Neural progenitor cell (in vitro differentiated cells): Measurements from ENCODE around the gene TGM4. TPM values are rescaled to one million over a fixed set of nuclear protein-coding genes. Genes with fewer than 3 reads are reported as not detected.
"Not testable (repeated sequence)": the region's sequence is repeated elsewhere in the genome, so short reads cannot be mapped to it uniquely, and the experiment has no call there.

Source experiments
- DNase-seq: peaks from one replicate; pipeline ENCODE4 v3.0.0-alpha.2; 2016; ENCODE audit warnings: low spot score
- H2AFZ ChIP-seq: fragments of 200-600 bp; sonication (generic); replicated peaks from 2 replicates; pipeline ENCODE4 v1.6.1; 2016; ENCODE audit warnings: antibody characterized with exemption
- H3F3A ChIP-seq: fragments of 200-600 bp; sonication (generic); 2 replicates; pipeline ENCODE4 v1.6.1; 2016; ENCODE audit warnings: antibody characterized with exemption, low read depth
- H3K27ac ChIP-seq: fragments of 200-600 bp; sonication (generic); 2 replicates; pipeline ENCODE4 v1.5.1; 2016; ENCODE audit warnings: mild to moderate bottlenecking
- H3K27me3 ChIP-seq: fragments of 200-600 bp; sonication (generic); 2 replicates; pipeline ENCODE4 v1.6.1; 2016; ENCODE audit warnings: mild to moderate bottlenecking, moderate library complexity
- H3K36me3 ChIP-seq: fragments of 200-600 bp; sonication (generic); 2 replicates; pipeline ENCODE4 v1.5.1; 2016
- H3K4me1 ChIP-seq: fragments of 200-600 bp; sonication (generic); 2 replicates; pipeline ENCODE4 v1.6.1; 2016; ENCODE audit warnings: mixed run types
- H3K4me2 ChIP-seq: fragments of 200-600 bp; sonication (generic); 2 replicates; pipeline ENCODE4 v1.6.1; 2016
- H3K4me3 ChIP-seq: fragments of 200-600 bp; sonication (generic); 2 replicates; pipeline ENCODE4 v1.5.1; 2016
- H3K79me2 ChIP-seq: fragments of 200-600 bp; sonication (generic); 2 replicates; pipeline ENCODE4 v1.6.1; 2016; ENCODE audit warnings: low read depth
- H3K9ac ChIP-seq: fragments of 200-600 bp; sonication (generic); 2 replicates; pipeline ENCODE4 v1.6.1; 2016
- H3K9me3 ChIP-seq: fragments of 200-600 bp; sonication (generic); 2 replicates; pipeline ENCODE4 v1.5.1; 2016; ENCODE audit warnings: low read depth
- H4K20me1 ChIP-seq: fragments of 200-600 bp; sonication (generic); 2 replicates; pipeline ENCODE4 v1.6.1; 2016; ENCODE audit warnings: low read depth
- H3K27ac Mint-ChIP-seq: 3 replicates; pipeline ENCODE4 v1.8.0; 2021; ENCODE audit warnings: mixed read lengths
- H3K27me3 Mint-ChIP-seq: 2 replicates; pipeline ENCODE4 v1.8.0; 2022; ENCODE audit warnings: low read depth, mild to moderate bottlenecking, inconsistent platforms, moderate library complexity, mixed read lengths; ENCODE audit not compliant: insufficient read depth
- H3K36me3 Mint-ChIP-seq: 3 replicates; pipeline ENCODE4 v1.8.0; 2021; ENCODE audit warnings: mixed read lengths
- H3K4me1 Mint-ChIP-seq: 3 replicates; pipeline ENCODE4 v1.8.0; 2021; ENCODE audit warnings: mixed read lengths
- H3K4me3 Mint-ChIP-seq: 3 replicates; pipeline ENCODE4 v1.8.0; 2021; ENCODE audit warnings: mild to moderate bottlenecking, moderate library complexity, mixed read lengths
- H3K9me3 Mint-ChIP-seq: 3 replicates; pipeline ENCODE4 v1.8.0; 2020; ENCODE audit warnings: mixed read lengths
- EZH2 ChIP-seq: fragments of 200-600 bp; sonication (generic); IDR thresholded peaks from 2 replicates; pipeline ENCODE4 v1.6.1; 2017; ENCODE audit warnings: antibody characterized with exemption, mild to moderate bottlenecking, moderate library complexity
- EZH2phosphoT487 ChIP-seq: fragments of 200-600 bp; sonication (generic); IDR thresholded peaks from 2 replicates; pipeline ENCODE4 v1.6.1; 2017; ENCODE audit warnings: antibody characterized with exemption
- total RNA-seq: library from RNA; depleted of rRNA; stranded (reverse); fragments of >200 nt; gene quantifications from 2 replicates; pipeline ENCODE4 v1.2.3, GENCODE V29; 2015; ENCODE audit warnings: low replicate concordance
- TF ChIP-seq, protein P1 (sequence below): fragments of 200-600 bp; sonication (generic); IDR thresholded peaks from 2 replicates; pipeline ENCODE4 v1.5.1; 2017; ENCODE audit warnings: antibody characterized with exemption, mild to moderate bottlenecking

Gene TGM4
- total RNA-seq, 1 donor from 2014 or later, result 0.04 TPM

DNA sequence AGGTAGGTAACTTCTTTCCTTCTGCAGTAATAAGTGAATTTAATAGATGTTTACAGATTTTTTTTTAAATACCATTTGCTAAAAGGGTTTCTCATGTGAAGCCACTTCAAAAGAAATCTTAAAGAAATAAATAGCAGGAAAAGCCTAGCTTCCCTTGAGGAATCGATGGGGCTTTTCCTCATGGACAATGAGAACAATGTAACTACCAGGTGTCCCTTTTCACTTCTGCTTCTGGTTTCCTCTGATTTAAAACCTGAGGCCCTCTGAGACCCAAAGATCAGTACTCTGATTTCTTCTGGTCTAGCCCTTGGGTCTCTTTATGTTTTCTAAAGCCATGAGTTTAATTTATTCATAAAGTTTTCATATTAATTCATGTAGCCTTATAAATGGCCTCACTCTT, 25.8 kb upstream of the TGM4 start:
- H3K4me3 ChIP-seq, result no peak overlapping the region
- no peaks in the 10 kb centered on the region for H4K20me1 ChIP-seq
- TF ChIP-seq EZH2 (no peak), EZH2phosphoT487 (no peak)
- TF ChIP-seq, protein P1, sequence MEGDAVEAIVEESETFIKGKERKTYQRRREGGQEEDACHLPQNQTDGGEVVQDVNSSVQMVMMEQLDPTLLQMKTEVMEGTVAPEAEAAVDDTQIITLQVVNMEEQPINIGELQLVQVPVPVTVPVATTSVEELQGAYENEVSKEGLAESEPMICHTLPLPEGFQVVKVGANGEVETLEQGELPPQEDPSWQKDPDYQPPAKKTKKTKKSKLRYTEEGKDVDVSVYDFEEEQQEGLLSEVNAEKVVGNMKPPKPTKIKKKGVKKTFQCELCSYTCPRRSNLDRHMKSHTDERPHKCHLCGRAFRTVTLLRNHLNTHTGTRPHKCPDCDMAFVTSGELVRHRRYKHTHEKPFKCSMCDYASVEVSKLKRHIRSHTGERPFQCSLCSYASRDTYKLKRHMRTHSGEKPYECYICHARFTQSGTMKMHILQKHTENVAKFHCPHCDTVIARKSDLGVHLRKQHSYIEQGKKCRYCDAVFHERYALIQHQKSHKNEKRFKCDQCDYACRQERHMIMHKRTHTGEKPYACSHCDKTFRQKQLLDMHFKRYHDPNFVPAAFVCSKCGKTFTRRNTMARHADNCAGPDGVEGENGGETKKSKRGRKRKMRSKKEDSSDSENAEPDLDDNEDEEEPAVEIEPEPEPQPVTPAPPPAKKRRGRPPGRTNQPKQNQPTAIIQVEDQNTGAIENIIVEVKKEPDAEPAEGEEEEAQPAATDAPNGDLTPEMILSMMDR, result no peak
- H3K79me2 ChIP-seq, result no peaks in the 10 kb centered on the region
- no peak for DNase-seq
- H3K4me2 ChIP-seq, result no peak overlapping the region
- Mint-ChIP-seq H3K36me3 (peaks cover 13% of the 10 kb centered on the region), H3K9me3 (no peaks in the 10 kb centered on the region), H3K4me1 (no peaks in the 10 kb centered on the region), H3K27ac (no peak overlapping the region), H3K4me3 (no peak overlapping the region), H3K27me3 (no peaks in the 10 kb centered on the region)
- H3K9ac ChIP-seq, result no peak overlapping the region
- peaks cover 30% of the 10 kb centered on the region for H3K36me3 ChIP-seq
- H3K27me3 ChIP-seq, result no peaks in the 10 kb centered on the region
- H3K4me1 ChIP-seq, result no peaks in the 10 kb centered on the region
- no peaks in the 10 kb centered on the region for H3K9me3 ChIP-seq
- no peak overlapping the region for H3K27ac ChIP-seq
- no peak overlapping the region for H2AFZ ChIP-seq
- no peaks in the 10 kb centered on the region for H3F3A ChIP-seq

DNA sequence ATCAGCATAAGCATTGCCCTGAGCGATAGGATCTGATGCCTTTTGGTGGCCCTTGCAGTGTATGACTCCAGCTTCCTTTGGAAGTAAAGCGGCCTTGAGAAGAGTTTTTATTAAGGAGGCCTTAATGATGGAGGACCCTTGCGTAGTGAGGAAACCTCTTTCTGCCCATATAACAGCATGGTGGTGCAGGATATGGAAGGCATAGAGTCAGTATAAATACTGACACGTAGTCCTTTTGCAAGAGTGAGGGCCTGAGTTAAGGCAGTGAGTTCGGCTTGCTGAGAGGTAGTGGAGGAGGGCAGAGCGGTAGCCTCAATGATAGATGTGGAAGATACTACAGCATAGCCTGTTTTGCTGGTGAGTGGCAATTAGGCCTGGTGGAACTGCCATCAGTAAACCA, 17.7 kb upstream of the TGM4 start:
- Histone ChIP-seq H3F3A (peaks cover 16% of the 10 kb centered on the region), H3K36me3 (peaks cover 22% of the 10 kb centered on the region)
- not testable (repeated sequence) for H3K9me3 ChIP-seq, H3K4me2 ChIP-seq, H3K4me3 ChIP-seq, DNase-seq, H3K36me3 Mint-ChIP-seq, H3K4me1 ChIP-seq, H3K27ac Mint-ChIP-seq, H4K20me1 ChIP-seq, H3K27me3 Mint-ChIP-seq, H3K27ac ChIP-seq, H3K9ac ChIP-seq, H3K4me1 Mint-ChIP-seq, H3K9me3 Mint-ChIP-seq, H3K27me3 ChIP-seq, H3K4me3 Mint-ChIP-seq, H2AFZ ChIP-seq, H3K79me2 ChIP-seq

DNA sequence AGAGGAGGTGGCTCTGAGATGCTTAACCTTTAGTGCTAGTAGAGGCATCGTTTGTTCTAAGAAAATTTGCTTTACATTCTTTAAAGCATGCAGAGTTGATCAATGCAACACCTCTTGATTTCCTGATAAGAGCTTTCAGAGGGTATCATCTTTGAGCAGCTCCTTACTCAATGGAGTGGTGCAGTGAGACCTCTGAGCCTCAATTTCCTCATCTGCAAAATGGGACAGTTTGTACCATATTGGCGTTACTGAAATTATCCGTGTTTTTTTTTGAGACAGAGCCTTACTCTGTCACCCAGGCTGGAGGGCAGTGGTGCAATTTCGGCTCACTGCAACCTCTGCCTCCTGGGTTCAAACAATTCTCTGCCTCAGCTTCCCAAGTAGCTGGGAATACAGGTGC, 14.3 kb upstream of the TGM4 start:
- peaks cover 11% of the 10 kb centered on the region for H3K36me3 Mint-ChIP-seq
- H3K9me3 Mint-ChIP-seq, result no peaks in the 10 kb centered on the region
- H3K4me3 Mint-ChIP-seq, result no peak overlapping the region
- no peak for DNase-seq
- H3K27me3 Mint-ChIP-seq, result peaks cover 7% of the 10 kb centered on the region
- H3K27ac Mint-ChIP-seq, result no peak overlapping the region
- no peaks in the 10 kb centered on the region for H3K27me3 ChIP-seq
- no peak overlapping the region for H3K9ac ChIP-seq
- H4K20me1 ChIP-seq, result no peaks in the 10 kb centered on the region
- no peak overlapping the region for H3K4me2 ChIP-seq
- H3K4me1 Mint-ChIP-seq, result peaks cover 10% of the 10 kb centered on the region
- TF ChIP-seq, protein P1, result no peak
- no peak for TF ChIP-seq EZH2phosphoT487
- TF ChIP-seq EZH2, result no peak
- H3K27ac ChIP-seq, result no peak overlapping the region
- H3K4me1 ChIP-seq, result peaks cover 7% of the 10 kb centered on the region
- H3K9me3 ChIP-seq, result no peaks in the 10 kb centered on the region
- peaks cover 9% of the 10 kb centered on the region for H3K79me2 ChIP-seq
- no peak overlapping the region for H3K4me3 ChIP-seq
- H3F3A ChIP-seq, result peaks cover 21% of the 10 kb centered on the region
- H3K36me3 ChIP-seq, result no peaks in the 10 kb centered on the region
- no peak overlapping the region for H2AFZ ChIP-seq

DNA sequence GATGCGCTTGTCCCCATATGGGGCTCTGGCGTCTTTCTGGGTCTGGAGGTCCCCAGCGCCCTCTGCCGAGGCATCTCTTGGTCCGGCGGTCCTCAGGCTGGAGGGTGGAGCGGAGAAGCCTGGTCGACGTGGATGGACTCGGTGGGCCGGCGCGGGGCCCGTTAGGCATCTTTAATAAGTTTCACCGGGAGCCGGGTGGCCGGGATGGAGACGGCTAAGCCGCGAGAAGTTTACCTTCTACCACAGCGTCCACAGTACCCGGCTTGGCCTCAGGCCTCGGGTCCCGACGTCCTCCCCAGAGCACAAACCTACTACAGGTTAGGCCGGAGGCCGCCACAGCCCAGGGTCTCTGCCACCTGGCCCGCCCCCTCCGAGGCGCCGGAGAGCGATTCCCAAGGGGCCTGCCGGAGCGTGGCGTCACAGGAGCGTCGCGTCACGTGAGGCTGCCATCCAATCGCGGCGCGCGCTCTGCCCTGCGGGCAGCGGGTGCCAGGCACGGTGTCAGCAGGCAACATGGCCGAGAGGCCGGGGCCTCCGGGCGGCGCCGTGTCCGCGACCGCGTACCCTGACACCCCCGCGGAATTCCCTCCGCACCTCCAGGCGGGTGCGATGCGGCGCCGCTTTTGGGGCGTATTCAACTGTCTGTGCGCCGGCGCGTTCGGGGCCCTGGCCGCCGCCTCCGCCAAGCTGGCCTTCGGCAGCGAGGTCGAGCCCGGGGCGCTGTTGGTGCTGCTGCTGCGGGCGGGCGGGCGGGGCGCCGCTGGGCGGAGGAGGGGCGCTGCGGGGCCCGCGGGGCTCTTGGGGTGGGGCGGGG, 12.8 kb upstream of the TGM4 start, which contains the start of gene TMEM42:
TMEM42 (plus strand) TSS at position 501 of the 814 bp plus-strand sequence; CDS start at position 514, 13 bp downstream.
- H3K36me3 Mint-ChIP-seq, result peaks cover 18% of the 10 kb centered on the region
- H3K27me3 Mint-ChIP-seq, result peaks cover 7% of the 10 kb centered on the region
- H3F3A ChIP-seq, result peaks cover 21% of the 10 kb centered on the region
- no peak within 1 kb of the TSS for H3K9ac ChIP-seq
- H3K4me3 ChIP-seq, result peak within 1 kb of the TSS; percentile 65
- peak within 1 kb of the TSS; percentile 92 for H3K4me3 Mint-ChIP-seq
- H3K4me1 ChIP-seq, result peaks cover 7% of the 10 kb centered on the region
- TF ChIP-seq, protein P1, result peak; percentile 32
- TF ChIP-seq EZH2phosphoT487, result no peak
- no peaks in the 10 kb centered on the region for H4K20me1 ChIP-seq
- peak; percentile 93 for DNase-seq
- peak within 1 kb of the TSS; percentile 73 for H3K27ac ChIP-seq
- peaks cover 10% of the 10 kb centered on the region for H3K4me1 Mint-ChIP-seq
- peak within 1 kb of the TSS; percentile 87 for H3K4me2 ChIP-seq
- H3K79me2 ChIP-seq, result peaks cover 9% of the 10 kb centered on the region
- no peaks in the 10 kb centered on the region for H3K9me3 Mint-ChIP-seq
- H3K9me3 ChIP-seq, result no peaks in the 10 kb centered on the region
- peak within 1 kb of the TSS; percentile 93 for H3K27ac Mint-ChIP-seq
- no peaks in the 10 kb centered on the region for H3K27me3 ChIP-seq
- H2AFZ ChIP-seq, result peak within 1 kb of the TSS; percentile 71
- no peaks in the 10 kb centered on the region for H3K36me3 ChIP-seq
